Left lung (tissue), 10 donors: ENCODE results near the gene DHRS3. TPM values are rescaled to one million over a fixed set of nuclear protein-coding genes. Genes with fewer than 3 reads are reported as not detected.
A peak's percentile ranks its signal among the peaks of the same experiment; 100 is the strongest.
"Not testable (repeated sequence)": the region's sequence is repeated elsewhere in the genome, so short reads cannot be mapped to it uniquely, and the experiment has no call there.

Experiments used
- ATAC-seq: fragments of 200-7000 bp; cut with Tn5 transposase; one replicate; pipeline ENCODE4 v1.9.1; 2020; ENCODE audit warnings: moderate library complexity
- DNase-seq, 4 donors: peaks; one replicate each; pipeline ENCODE4 v3.0.0-alpha.2; 2013 to 2020
- H3K27ac ChIP-seq, 2 donors: fragments of 200-600 bp; sonication (generic) in 1 of 2; one replicate each; pipeline versions ENCODE4 v1.5.0 to v1.8.0; 2020 to 2021
- H3K27me3 ChIP-seq, 2 donors: fragments of 200-600 bp; sonication (generic) in 1 of 2; one replicate each; pipeline versions ENCODE4 v1.5.0 to v1.8.0; 2020 to 2021
- H3K36me3 ChIP-seq, 2 donors: fragments of 200-600 bp; sonication (generic) in 1 of 2; one replicate each; pipeline versions ENCODE4 v1.5.0 to v1.8.0; 2020 to 2021
- H3K4me1 ChIP-seq, 2 donors: fragments of 200-600 bp; one replicate each; pipeline ENCODE4 v1.8.0; 2021
- H3K4me3 ChIP-seq, 2 donors: fragments of 200-600 bp; sonication (generic) in 1 of 2; one replicate each; pipeline versions ENCODE4 v1.5.0 to v1.8.0; 2020 to 2021; ENCODE audit warnings: mild to moderate bottlenecking in 1 of 2
- H3K9me3 ChIP-seq, 2 donors: fragments of 200-600 bp; sonication (generic) in 1 of 2; one replicate each; pipeline versions ENCODE4 v1.5.0 to v1.8.0; 2020 to 2021
- CTCF ChIP-seq, 2 donors: fragments of 200-600 bp; sonication (generic) in 1 of 2; IDR thresholded peaks; one replicate each; pipeline versions ENCODE4 v1.5.0 to v1.8.0; 2021; ENCODE audit warnings: antibody characterized with exemption in 2 of 2
- intact Hi-C, 2 donors: fragments of 100-400 bp; cut with DNase I; formaldehyde crosslinking; loops; one replicate each; pipeline versions ENCODE4 v1.11.2 to v1.14.2; 2022
- polyA plus RNA-seq, 6 donors: library from polyadenylated mRNA; unstranded; fragments of 120-200 nt; gene quantifications; one replicate each; pipeline ENCODE4 v1.2.1, GENCODE V29; 2013; ENCODE audit not compliant: insufficient read length in 6 of 6
- total RNA-seq, 2 donors: library from RNA; stranded (reverse); fragmentation: NEBNext Ultra II Directional; extraction: Animal tissue kit (Norgen Biotek cat#: 25700); gene quantifications; one replicate each; pipeline ENCODE4 v1.2.1, GENCODE V29; 2021
- donor health status: DM: no; HTN: yes; CAD: no.
- donor health status: DM: no; HTN: no; CAD: no.

The DHRS3 gene
- total and polyA plus RNA-seq, 8 donors: 37.3 to 120 (median 43.7) TPM

- Histone ChIP-seq H3K27me3 (no peaks in the 10 kb centered on the region), H3K4me1 (peaks cover 0 to 5% of the 10 kb centered on the region in 2 donors), H3K4me3 (no peak overlapping the region), H3K9me3 (peaks cover 0 to 7% of the 10 kb centered on the region in 2 donors), H3K36me3 (no peaks in the 10 kb centered on the region), H3K27ac (no peak overlapping the region)
- DNase-seq: no peak
- intact Hi-C loops: no loop called here
- no peak for TF ChIP-seq CTCF (IDR thresholded peaks at IDR 0.05)
- ATAC-seq: no peak
These were observed 43.7 kb upstream of the DHRS3 start for GRCh38 chr1:12661606-12662219.

- intact Hi-C loops: loop anchor here in 1 of 2 donors (5.0 kb wide), 1 partner anchor 346 kb away; no protein-coding TSS in a partner anchor
- Histone ChIP-seq H3K27ac (no peak overlapping the region), H3K4me3 (no peak overlapping the region), H3K9me3 (peaks cover 0 to 7% of the 10 kb centered on the region in 2 donors), H3K36me3 (no peaks in the 10 kb centered on the region), H3K27me3 (no peaks in the 10 kb centered on the region), H3K4me1 (peaks cover 0 to 5% of the 10 kb centered on the region in 2 donors)
- ATAC-seq (peak; percentile 96), DNase-seq (peak in 3 of 4 donors; percentile 66 to 86 (median 73))
- TF ChIP-seq CTCF (IDR thresholded peaks at IDR 0.05): peak; percentile 88 to 95
These were observed 40.8 kb upstream of the DHRS3 start for GRCh38 chr1:12658531-12659453.

GRCh38 chr1:12657885-12658512, 40.0 kb upstream of the DHRS3 start:
- H3K36me3 ChIP-seq, H3K4me3 ChIP-seq, H3K9me3 ChIP-seq, H3K27me3 ChIP-seq, DNase-seq, H3K4me1 ChIP-seq, ATAC-seq, H3K27ac ChIP-seq: not testable (repeated sequence)
- intact Hi-C loops: loop anchor here in 1 of 2 donors (5.0 kb wide), 1 partner anchor 346 kb away; no protein-coding TSS in a partner anchor

- Histone ChIP-seq H3K4me1 (peaks cover 0 to 5% of the 10 kb centered on the region in 2 donors), H3K27me3 (no peaks in the 10 kb centered on the region), H3K9me3 (no peaks in the 10 kb centered on the region), H3K36me3 (no peaks in the 10 kb centered on the region), H3K27ac (no peak overlapping the region), H3K4me3 (no peak overlapping the region)
- intact Hi-C loops: loop anchor here in 1 of 2 donors (5.0 kb wide), 1 partner anchor 345 kb away; no protein-coding TSS in a partner anchor
- no peak for TF ChIP-seq CTCF (IDR thresholded peaks at IDR 0.05)
- ATAC-seq (no peak), DNase-seq (no peak)
These were observed 39.3 kb upstream of the DHRS3 start for GRCh38 chr1:12657060-12657884.

GRCh38 chr1:12656575-12656974, 38.6 kb upstream of the DHRS3 start:
- TF ChIP-seq CTCF (IDR thresholded peaks at IDR 0.05): no peak
- DNase-seq: no peak
- H3K27me3 ChIP-seq: no peaks in the 10 kb centered on the region

More at GRCh38 chr1:12656575-12656974, 38.6 kb upstream of the DHRS3 start:
- Histone ChIP-seq H3K36me3 (no peaks in the 10 kb centered on the region), H3K4me3 (no peak overlapping the region), H3K27ac (no peak overlapping the region), H3K9me3 (no peaks in the 10 kb centered on the region), H3K4me1 (peaks cover 0 to 5% of the 10 kb centered on the region in 2 donors)
- no peak for ATAC-seq
- intact Hi-C loops: loop anchor here in 1 of 2 donors (5.0 kb wide), 1 partner anchor 344 kb away; no protein-coding TSS in a partner anchor
